COR-L47 (cell line): ENCODE measurements around the gene ZNF787.
A peak's percentile ranks its signal among the peaks of the same experiment; 100 is the strongest.
"Not testable (repeated sequence)": the region's sequence is repeated elsewhere in the genome, so short reads cannot be mapped to it uniquely, and the experiment has no call there.

Experiments used
- DNase-seq: peaks from one replicate; lab custom pipeline; 2025; lab: John Stamatoyannopoulos, UW

The ZNF787 gene

GRCh38 chr19:56121180-56122167 lies at the start of gene ZNF787:
Gene ZNF787 (minus strand): TSS chr19:56121295. CDS start chr19:56103217, 18,078 bp downstream.
- peak; percentile 97 for DNase-seq

- DNase-seq, result no peak
These were observed 49.2 kb upstream of the ZNF787 start for GRCh38 chr19:56170261-56170660.

- DNase-seq, result no peak
These were observed 46.0 kb upstream of the ZNF787 start for GRCh38 chr19:56167064-56167578.

- no peak for DNase-seq
These were observed 42.0 kb upstream of the ZNF787 start for GRCh38 chr19:56163097-56163496.

GRCh38 chr19:56162258-56162657 lies 41.2 kb upstream of the ZNF787 start:
- DNase-seq, result no peak

GRCh38 chr19:56161534-56161933 lies 40.4 kb upstream of the ZNF787 start:
- no peak for DNase-seq

GRCh38 chr19:56159622-56160271 lies 38.7 kb upstream of the ZNF787 start:
- no peak for DNase-seq

- DNase-seq, result no peak
These were observed 38.0 kb upstream of the ZNF787 start for GRCh38 chr19:56159009-56159559.

GRCh38 chr19:56158170-56158757 lies 37.2 kb upstream of the ZNF787 start:
- no peak for DNase-seq

GRCh38 chr19:56156768-56157167 lies 35.7 kb upstream of the ZNF787 start:
- no peak for DNase-seq

GRCh38 chr19:56155124-56155687 lies 34.1 kb upstream of the ZNF787 start:
- DNase-seq, result no peak

GRCh38 chr19:56153507-56153906 lies 32.4 kb upstream of the ZNF787 start:
- DNase-seq, result no peak

- DNase-seq, result no peak
These were observed 31.5 kb upstream of the ZNF787 start for GRCh38 chr19:56152644-56153043.

GRCh38 chr19:56150358-56150757 lies 29.3 kb upstream of the ZNF787 start:
- no peak for DNase-seq

- no peak for DNase-seq
These were observed 28.6 kb upstream of the ZNF787 start for GRCh38 chr19:56149656-56150038.

GRCh38 chr19:56148955-56149655 lies 28.0 kb upstream of the ZNF787 start:
- not testable (repeated sequence) for DNase-seq

- no peak for DNase-seq
These were observed 27.0 kb upstream of the ZNF787 start for GRCh38 chr19:56148096-56148495.

- no peak for DNase-seq
These were observed 26.2 kb upstream of the ZNF787 start for GRCh38 chr19:56147307-56147706.

GRCh38 chr19:56146904-56147303 lies 25.8 kb upstream of the ZNF787 start:
- no peak for DNase-seq

GRCh38 chr19:56145698-56146097 lies 24.6 kb upstream of the ZNF787 start:
- no peak for DNase-seq

GRCh38 chr19:56144831-56145230 lies 23.7 kb upstream of the ZNF787 start:
- no peak for DNase-seq
